NCI-H524 (cell line): ENCODE data around the gene TADA3.
A peak's percentile ranks its signal among the peaks of the same experiment; 100 is the strongest.
"Not testable (repeated sequence)": the region's sequence is repeated elsewhere in the genome, so short reads cannot be mapped to it uniquely, and the experiment has no call there.

ENCODE experiments used
- DNase-seq, 2 experiments: peaks; one replicate each; lab custom pipeline; 2025; lab: John Stamatoyannopoulos, UW

TADA3 gene

DNA sequence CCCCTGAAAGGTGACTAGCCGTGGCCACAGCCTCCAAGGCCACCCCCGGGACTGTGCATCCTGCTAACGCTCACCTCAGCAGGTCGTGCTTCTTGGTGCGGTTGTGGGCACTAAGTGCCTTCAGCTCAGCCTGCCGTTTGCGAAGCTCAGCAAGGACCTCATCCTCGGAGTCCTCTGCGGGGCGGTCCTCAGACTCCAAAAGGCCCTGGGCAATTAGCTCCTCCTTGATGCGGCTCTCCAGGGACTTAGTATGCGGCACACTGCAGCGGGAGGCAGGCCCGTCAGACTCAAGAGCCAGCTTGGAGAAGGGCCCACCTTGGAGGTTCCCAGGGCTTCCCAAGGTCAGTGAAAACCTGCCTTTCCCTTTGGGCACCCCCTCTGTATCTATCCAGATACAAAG lies 8.3 kb downstream of the TADA3 start:
- DNase-seq, result no peak

- DNase-seq, result peak in 1 of 2 experiments; percentile 41
Observed at GRCh38 chr3:9782770-9783169, 9.5 kb downstream of the TADA3 start.

- DNase-seq, result no peak
Observed at GRCh38 chr3:9781978-9782603, 10.2 kb downstream of the TADA3 start.

DNA sequence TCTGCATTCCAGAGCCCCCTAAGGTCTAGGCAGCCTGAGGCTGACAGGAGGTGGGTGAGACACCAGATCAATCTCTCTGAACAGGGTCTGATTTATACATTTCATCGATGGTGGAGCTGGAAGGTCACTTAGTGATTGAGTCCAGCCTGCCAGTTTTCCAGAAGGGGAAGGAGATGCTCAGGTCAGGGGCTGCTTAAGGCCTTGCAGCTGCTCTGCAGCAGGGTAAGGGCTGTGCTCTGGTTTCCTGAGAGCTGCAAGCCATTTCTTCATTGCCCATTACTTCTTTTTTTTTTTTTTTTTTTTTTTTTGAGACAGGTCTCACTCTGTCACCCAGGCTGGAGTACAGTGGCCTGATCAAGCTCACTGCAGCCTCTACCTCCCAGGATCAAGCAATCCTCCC lies 10.7 kb downstream of the TADA3 start:
- DNase-seq, result no peak

- no peak for DNase-seq
Observed at GRCh38 chr3:9780910-9781309, 11.4 kb downstream of the TADA3 start.

GRCh38 chr3:9780458-9780812 lies 11.8 kb downstream of the TADA3 start:
- no peak for DNase-seq

DNA sequence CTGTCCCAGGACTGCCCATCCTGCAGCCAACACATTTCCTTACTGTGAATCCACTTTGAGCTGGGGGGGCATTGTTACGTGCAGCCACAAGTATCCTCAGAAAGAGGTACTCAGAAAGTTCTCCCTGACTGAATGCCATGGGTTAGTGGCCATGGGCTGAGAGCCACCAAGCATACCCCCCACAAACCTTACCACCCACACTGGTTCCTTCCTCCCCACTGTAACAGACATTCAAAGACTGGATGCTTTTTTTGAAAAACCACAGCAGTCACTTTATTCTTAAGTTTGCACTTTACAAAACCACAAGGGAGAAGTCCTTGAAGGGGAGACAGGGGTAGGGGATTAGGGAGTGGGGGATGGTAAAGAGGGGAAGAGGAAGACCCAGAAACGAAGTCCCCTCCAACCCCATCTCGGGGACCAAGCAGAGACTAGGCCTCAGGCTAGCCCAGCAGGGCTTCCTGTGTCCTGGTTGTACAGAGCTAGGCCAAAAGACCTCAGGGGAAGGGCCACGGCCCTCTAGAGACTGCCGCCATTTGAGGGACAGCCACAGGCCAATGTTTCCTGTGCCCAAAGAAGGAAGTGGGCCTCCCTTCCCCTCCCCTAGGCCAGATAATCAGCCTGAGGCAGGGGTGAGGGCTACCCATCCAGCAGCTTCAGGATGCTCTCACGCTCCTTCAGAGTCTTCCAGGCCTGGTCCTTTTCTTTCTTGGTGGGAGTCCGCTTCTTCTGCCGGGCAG lies 12.4 kb downstream of the TADA3 start:
- no peak for DNase-seq

DNA sequence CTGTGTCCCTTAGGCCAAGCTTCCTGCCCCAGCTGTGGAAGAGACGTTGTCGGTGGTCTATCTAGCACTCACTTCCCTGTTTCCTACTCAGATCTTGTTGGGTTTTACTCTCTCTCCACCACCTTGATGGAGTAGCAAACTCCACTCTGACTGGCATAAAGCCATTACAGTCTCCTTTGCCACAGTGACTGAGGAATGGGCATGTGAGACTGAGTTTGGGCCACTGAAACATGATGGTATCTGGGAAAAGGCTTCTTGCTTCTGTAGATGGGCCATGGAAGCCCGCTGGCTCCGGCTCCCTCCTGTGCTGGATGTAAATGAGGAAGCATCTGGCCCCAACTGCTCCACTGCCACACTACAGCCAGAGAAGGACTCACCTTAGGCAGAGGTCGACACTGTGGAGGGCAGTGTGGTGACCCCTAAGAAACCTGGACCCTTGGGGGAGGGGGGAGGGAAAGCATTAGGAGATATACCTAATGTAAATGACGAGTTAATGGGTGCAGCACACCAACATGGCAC lies 13.1 kb downstream of the TADA3 start:
- no peak for DNase-seq

GRCh38 chr3:9778143-9779074 lies 13.9 kb downstream of the TADA3 start:
- DNase-seq, result no peak

GRCh38 chr3:9777694-9778021 lies 14.6 kb downstream of the TADA3 start:
- no peak for DNase-seq

DNA sequence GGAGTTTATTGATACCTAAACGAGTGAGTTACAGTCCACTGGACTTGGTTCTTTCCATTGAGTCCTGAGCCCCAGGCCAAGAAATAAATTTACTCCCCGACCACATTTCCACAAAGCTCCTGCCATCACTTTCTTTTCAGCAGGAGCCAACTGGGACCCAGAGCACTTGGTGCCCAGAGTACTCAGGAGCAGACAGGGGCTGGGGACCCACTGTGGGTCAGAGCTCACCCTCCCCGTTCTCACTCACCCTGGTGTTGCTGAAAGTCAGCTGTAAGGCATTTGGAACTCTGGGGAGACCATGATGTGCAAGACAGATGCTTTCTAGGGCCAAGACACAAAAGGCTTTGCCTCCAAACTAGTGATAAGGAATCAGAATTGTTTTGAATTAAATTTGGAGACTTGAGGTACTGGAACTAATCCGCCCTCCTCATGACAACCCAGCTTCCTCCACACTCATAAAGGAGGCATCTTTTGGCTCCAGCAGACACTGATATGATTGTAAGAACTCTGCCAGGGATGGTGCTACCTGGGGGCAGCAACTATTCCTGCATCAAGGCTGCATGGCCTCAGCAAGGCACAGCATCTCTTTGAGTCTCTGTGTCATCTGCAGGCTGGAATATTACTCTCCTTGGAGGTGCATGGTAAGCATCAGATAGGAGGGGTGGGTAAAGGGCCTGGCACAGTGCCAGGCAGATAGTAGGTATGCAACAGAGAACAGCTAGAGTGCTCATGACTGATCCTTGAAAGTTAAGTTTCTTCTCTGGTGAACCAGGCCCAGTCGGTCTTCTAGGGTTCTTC lies 15.2 kb downstream of the TADA3 start:
- no peak for DNase-seq

GRCh38 chr3:9771007-9771406 lies 21.3 kb downstream of the TADA3 start:
- not testable (repeated sequence) for DNase-seq

GRCh38 chr3:9770276-9770812 lies 21.9 kb downstream of the TADA3 start:
- no peak for DNase-seq

DNA sequence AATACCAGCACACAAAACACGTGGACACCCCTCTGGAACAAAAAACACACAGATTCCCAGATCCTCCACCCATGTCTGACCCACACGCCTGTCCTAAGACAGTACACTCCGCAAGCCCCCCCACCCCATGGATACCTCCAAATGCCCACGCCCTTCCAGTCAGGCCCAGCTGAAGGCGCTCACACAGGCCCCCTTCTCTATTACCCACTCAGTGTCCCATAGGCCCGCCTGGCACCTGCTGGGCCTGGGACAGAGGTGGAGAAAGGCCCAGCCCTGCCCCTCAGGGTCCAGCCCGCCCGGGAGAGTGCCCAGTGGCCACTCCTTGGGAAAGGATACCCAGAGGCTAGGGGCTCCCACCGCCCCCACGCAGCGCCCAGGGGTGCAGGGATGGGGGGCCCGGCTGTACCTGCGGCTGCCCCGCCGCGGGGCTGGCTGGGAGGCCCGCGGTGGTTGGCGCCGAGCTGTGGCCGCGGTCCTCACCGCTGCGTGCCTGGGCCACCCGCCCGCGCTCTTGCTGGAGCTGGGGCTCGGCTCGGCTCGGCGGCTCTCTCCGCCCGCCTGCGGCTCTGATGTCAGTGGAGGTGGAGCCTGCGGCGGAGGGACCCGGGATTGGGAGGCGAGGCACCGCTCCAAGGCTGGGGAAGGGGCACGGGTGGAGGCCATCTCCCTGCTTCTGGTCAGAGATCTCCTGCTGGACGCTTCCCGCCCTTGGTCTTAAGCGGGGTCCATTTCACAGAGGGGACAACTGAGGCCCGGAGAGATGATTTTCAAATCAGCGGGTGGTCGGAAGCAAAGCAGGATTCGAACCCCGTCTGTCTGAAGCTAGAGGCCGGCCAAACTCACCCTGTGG lies 22.6 kb downstream of the TADA3 start, which contains the start of gene CAMK1:
Gene CAMK1, minus strand, starts transcription at position 522 of the 850 bp plus-strand sequence. CDS start 2,198 bp downstream, outside the sequence.
- DNase-seq, result peak in 1 of 2 experiments; percentile 27

GRCh38 chr3:9769012-9769411 lies 23.3 kb downstream of the TADA3 start:
- DNase-seq, result no peak

DNA sequence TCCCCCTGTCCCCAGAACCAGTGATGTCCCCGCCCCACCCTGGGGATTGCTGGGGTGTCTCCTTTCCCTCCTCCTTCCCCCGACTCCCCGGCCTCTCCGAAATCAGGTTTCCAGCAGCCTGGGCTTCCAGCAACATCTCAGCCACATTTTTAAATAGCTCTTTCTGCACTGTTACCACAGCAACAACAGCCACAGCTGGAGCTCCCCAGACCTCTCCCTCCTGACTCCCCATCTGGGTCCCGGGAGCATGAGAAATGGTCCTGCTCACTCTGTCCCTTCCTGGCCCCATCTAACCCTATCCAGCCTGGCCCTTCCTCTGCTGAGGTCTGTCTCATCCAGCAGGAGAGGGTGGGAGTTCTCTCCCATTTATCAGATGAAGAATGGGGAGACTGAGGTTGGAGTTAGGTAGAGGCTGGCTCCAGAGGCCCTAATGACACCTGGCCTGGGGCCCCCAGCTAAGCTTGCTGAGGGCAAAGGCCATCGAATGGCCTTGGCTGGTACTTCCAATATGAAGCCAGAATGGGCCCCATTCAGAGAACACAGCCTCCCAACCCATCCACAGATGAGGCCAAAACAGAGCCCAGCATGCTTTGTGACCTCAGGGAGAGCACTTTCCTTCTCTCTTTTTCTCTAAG lies 24.0 kb downstream of the TADA3 start:
- DNase-seq, result no peak

DNA sequence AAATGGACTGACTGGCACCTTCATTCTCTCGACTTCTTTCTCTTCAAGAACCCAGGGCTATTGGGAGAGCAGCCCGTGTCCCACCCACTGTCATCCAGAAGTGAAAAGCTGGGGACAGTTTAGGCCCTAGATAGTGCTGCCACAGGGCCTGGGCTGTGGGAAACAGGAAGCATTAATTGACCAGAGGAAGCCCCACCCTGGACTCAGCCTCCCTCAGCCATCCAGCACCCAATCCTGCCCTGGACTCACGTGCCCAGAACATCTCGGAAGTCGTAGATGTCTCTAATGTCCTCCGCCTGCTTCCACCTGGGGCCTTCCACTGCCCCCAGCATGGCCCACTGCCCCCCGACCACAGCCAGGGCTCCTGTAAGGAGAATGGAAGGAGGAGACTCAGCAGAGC lies 24.9 kb downstream of the TADA3 start:
- DNase-seq, result no peak

DNA sequence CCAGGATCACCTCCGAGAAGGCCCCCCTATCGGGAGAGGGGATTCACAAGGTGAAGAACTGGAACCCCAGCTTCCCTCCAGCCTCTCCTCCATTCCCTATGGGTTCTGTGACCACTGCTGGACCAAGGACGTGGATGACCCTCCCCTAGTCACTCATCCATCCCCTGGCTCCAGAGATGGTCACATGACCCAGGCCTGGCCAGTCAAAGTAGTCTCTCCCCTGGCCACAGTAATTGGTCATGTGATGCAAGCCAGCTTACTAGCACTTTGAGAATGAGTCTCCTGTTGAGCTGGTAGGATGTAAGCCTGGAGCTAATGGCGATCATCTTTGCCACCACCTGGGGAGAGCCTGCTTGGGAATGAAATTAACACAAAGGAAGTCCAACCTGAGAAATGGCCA lies 26.4 kb downstream of the TADA3 start:
- no peak for DNase-seq

DNA sequence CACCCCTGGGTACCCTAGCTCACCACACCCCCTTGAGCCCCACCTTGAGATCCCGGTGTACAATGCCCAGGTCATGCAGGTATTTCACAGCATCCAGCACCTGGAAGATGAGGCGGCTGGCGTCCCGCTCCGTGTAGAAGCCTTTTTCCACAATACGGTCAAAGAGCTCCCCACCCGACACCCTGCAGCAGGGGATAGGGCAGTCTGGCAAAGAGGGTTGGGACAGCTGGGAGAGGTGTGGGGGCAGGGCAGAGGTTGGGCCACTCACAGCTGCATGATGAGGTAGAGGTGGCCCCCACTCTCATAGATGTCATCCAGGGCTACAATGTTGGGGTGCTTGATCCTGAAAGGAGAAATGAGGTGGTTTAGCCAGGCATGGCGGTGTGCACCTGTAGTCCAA lies 29.4 kb downstream of the TADA3 start:
- no peak for DNase-seq

DNA sequence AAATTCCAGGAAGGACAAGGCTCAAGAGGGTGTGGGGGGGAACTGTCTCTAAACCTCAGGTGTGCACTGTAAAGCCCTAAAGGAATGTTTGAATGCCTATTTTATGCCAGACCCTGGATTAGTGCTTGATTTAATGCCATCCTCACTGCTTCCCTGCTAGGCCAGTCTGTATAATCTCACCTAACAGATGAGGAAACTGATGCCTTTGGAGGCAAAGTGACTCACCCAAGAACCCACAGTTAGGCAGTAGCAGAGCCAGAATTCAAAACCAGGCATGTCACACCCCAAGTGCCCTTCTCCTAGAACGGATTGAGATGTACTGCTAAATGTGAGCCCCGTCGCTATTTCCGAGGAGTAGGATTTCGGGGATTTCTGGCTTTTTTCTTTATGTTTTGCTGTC lies 30.4 kb downstream of the TADA3 start:
- no peak for DNase-seq
